Gastroesophageal sphincter (tissue), 3 donors: ENCODE data around the gene SLC6A2.

ENCODE experiments used
- EP300 ChIP-seq: sonication (generic); formaldehyde crosslinking; IDR thresholded peaks from one replicate; pipeline ENCODE4 v1.6.1; 2017; ENCODE audit warnings: antibody characterized with exemption, mild to moderate bottlenecking
- TF ChIP-seq, protein P1 (sequence below), 4 experiments: fragments of 200-600 bp in 2 of 4; fragments of 450-650 bp in 2 of 4; sonication (generic) in 1 of 4; IDR thresholded peaks; one replicate each; pipeline ENCODE4 v1.5.1; 2017 to 2019; ENCODE audit warnings: antibody characterized with exemption in 4 of 4, mild to moderate bottlenecking in 2 of 4, moderate library complexity in 2 of 4

DNA sequence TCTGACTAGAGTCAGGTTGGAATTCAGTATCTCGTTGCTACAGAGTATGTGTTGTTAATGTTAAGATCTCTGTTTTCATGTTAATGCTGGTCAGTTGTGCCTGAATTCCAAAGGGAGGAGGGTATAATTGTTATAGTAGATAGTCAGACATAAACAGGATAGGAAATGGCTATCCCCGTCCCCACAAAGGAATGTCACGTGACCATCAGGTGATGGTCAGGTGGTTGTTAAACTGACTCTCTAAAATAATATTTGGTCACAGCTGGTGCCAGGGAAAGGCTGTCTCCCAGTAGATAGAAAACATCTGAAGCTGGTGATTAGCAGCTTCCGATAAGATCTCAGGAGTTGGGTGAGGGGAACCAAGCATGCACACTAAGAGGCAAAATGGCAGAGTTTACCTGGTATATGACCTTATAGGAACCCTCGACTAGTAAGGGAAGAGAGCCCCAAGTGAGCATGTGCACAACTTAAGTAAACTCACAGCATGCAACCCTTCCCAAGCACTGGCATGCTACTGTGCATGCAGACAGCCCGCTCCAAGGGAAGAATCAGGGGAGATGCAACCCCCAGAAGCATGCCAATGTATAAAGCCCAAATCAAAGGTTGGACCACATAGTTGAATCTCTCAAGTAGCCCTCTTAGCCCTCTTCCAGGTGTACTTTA, 27.4 kb upstream of the SLC6A2 start:
- TF ChIP-seq EP300: no peak
- TF ChIP-seq, protein P1, sequence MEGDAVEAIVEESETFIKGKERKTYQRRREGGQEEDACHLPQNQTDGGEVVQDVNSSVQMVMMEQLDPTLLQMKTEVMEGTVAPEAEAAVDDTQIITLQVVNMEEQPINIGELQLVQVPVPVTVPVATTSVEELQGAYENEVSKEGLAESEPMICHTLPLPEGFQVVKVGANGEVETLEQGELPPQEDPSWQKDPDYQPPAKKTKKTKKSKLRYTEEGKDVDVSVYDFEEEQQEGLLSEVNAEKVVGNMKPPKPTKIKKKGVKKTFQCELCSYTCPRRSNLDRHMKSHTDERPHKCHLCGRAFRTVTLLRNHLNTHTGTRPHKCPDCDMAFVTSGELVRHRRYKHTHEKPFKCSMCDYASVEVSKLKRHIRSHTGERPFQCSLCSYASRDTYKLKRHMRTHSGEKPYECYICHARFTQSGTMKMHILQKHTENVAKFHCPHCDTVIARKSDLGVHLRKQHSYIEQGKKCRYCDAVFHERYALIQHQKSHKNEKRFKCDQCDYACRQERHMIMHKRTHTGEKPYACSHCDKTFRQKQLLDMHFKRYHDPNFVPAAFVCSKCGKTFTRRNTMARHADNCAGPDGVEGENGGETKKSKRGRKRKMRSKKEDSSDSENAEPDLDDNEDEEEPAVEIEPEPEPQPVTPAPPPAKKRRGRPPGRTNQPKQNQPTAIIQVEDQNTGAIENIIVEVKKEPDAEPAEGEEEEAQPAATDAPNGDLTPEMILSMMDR (IDR thresholded peaks at IDR 0.05): no peak
